H9 (cell line): ENCODE results near the gene SMAD3. TPM values are rescaled to one million over a fixed set of nuclear protein-coding genes. Genes with fewer than 3 reads are reported as not detected.

ENCODE experiments used
- DNase-seq: peaks from one replicate; pipeline ENCODE4 v3.0.0-alpha.2; 2017
- H2AFZ ChIP-seq: one replicate; pipeline ENCODE4 v1.6.1; 2013; ENCODE audit warnings: mild to moderate bottlenecking, low read length, control low read depth, moderate library complexity
- H2AK5ac ChIP-seq: 2 replicates; pipeline ENCODE4 v1.6.1; 2013; ENCODE audit warnings: low read length, control low read depth, mixed read lengths; ENCODE audit not compliant: insufficient read length
- H2BK120ac ChIP-seq: one replicate; pipeline ENCODE4 v1.6.1; 2013; ENCODE audit warnings: low read depth, mild to moderate bottlenecking, low read length, control low read depth, inconsistent platforms; ENCODE audit not compliant: poor library complexity, severe bottlenecking
- H2BK12ac ChIP-seq: 2 replicates; pipeline ENCODE4 v1.6.1; 2013; ENCODE audit warnings: low read length, control low read depth, mixed read lengths, low read depth; ENCODE audit not compliant: insufficient read length
- H2BK15ac ChIP-seq: 2 replicates; pipeline ENCODE4 v1.6.1; 2013; ENCODE audit warnings: low read depth, low read length, control low read depth
- H2BK20ac ChIP-seq: one replicate; pipeline ENCODE4 v1.6.1; 2013; ENCODE audit warnings: low read depth, mild to moderate bottlenecking, low read length, control low read depth, inconsistent platforms; ENCODE audit not compliant: poor library complexity, severe bottlenecking
- H2BK5ac ChIP-seq: 2 replicates; pipeline ENCODE4 v1.6.1; 2013; ENCODE audit warnings: low read length, control low read depth, mixed read lengths; ENCODE audit not compliant: insufficient read length
- H3K14ac ChIP-seq: 2 replicates; pipeline ENCODE4 v1.6.1; 2013; ENCODE audit warnings: low read length, control low read depth; ENCODE audit not compliant: insufficient read depth
- H3K18ac ChIP-seq: 2 replicates; pipeline ENCODE4 v1.6.1; 2013; ENCODE audit warnings: low read depth, mild to moderate bottlenecking, mixed read lengths, low read length, control low read depth; ENCODE audit not compliant: insufficient read length
- H3K23ac ChIP-seq: 2 replicates; pipeline ENCODE4 v1.6.1; 2013; ENCODE audit warnings: low read length, control low read depth, mixed read lengths, low read depth; ENCODE audit not compliant: insufficient read length
- H3K23me2 ChIP-seq: 2 replicates; pipeline ENCODE4 v1.6.1; 2013; ENCODE audit warnings: low read depth, mild to moderate bottlenecking, mixed read lengths, low read length, control low read depth; ENCODE audit not compliant: insufficient read length, poor library complexity, severe bottlenecking
- H3K27ac ChIP-seq: 2 replicates; pipeline ENCODE4 v1.5.1; 2013; ENCODE audit warnings: low read length, control low read depth, mixed read lengths, low read depth; ENCODE audit not compliant: insufficient read length
- H3K27me3 ChIP-seq: 2 replicates; pipeline ENCODE4 v1.6.1; 2013; ENCODE audit warnings: low read length, control low read depth, inconsistent platforms; ENCODE audit not compliant: insufficient read depth
- H3K4ac ChIP-seq: 2 replicates; pipeline ENCODE4 v1.6.1; 2013; ENCODE audit warnings: low read depth, mild to moderate bottlenecking, control low read depth, inconsistent platforms, low read length, moderate library complexity
- H3K4me1 ChIP-seq: 2 replicates; pipeline ENCODE4 v1.6.1; 2013; ENCODE audit warnings: low read length, control low read depth, inconsistent platforms; ENCODE audit not compliant: insufficient read depth
- H3K4me2 ChIP-seq: 2 replicates; pipeline ENCODE4 v1.6.1; 2013; ENCODE audit warnings: low read length, control low read depth, mixed read lengths; ENCODE audit not compliant: insufficient read length, insufficient read depth
- H3K56ac ChIP-seq: 2 replicates; pipeline ENCODE4 v1.6.1; 2013; ENCODE audit warnings: low read depth, mild to moderate bottlenecking, mixed read lengths, low read length, control low read depth; ENCODE audit not compliant: insufficient read length
- H3K79me1 ChIP-seq: 2 replicates; pipeline ENCODE4 v1.6.1; 2013; ENCODE audit warnings: low read depth, mild to moderate bottlenecking, moderate library complexity, low read length, control low read depth, inconsistent platforms; ENCODE audit not compliant: insufficient read depth, poor library complexity, severe bottlenecking
- H3K79me2 ChIP-seq: 2 replicates; pipeline ENCODE4 v1.6.1; 2013; ENCODE audit warnings: low read length, control low read depth, inconsistent platforms; ENCODE audit not compliant: insufficient read depth
- H3K9ac ChIP-seq: 2 replicates; pipeline ENCODE4 v1.6.1; 2013; ENCODE audit warnings: low read length, control low read depth, mixed read lengths; ENCODE audit not compliant: insufficient read length; ENCODE audit errors: extremely low read depth
- H3K9me3 ChIP-seq: one replicate; pipeline ENCODE4 v1.6.1; 2013; ENCODE audit warnings: low read depth, low read length, inconsistent platforms; ENCODE audit not compliant: control insufficient read depth
- H3T11ph ChIP-seq: one replicate; pipeline ENCODE4 v1.6.1; 2013; ENCODE audit warnings: mild to moderate bottlenecking, low read length, control low read depth, inconsistent platforms
- H4K20me1 ChIP-seq: one replicate; pipeline ENCODE4 v1.6.1; 2013; ENCODE audit not compliant: control insufficient read depth, insufficient read length, insufficient read depth
- H4K5ac ChIP-seq: 2 replicates; pipeline ENCODE4 v1.6.1; 2013; ENCODE audit warnings: low read depth, mild to moderate bottlenecking, mixed read lengths, low read length, control low read depth; ENCODE audit not compliant: insufficient read length
- H4K8ac ChIP-seq: replicated peaks from 2 replicates; pipeline ENCODE4 v1.6.1; 2013; ENCODE audit warnings: low read length, control low read depth, mixed read lengths, low read depth; ENCODE audit not compliant: insufficient read length
- H4K91ac ChIP-seq: 2 replicates; pipeline ENCODE4 v1.6.1; 2013; ENCODE audit warnings: low read depth, mild to moderate bottlenecking, moderate library complexity, mixed read lengths, low read length, control low read depth; ENCODE audit not compliant: insufficient read length
- H3K27ac Mint-ChIP-seq, 3 experiments: 2 replicates in 2 of 3; 3 replicates in 1 of 3; pipeline ENCODE4 v1.8.0; 2020 to 2021; ENCODE audit warnings: mixed read lengths in 3 of 3, mild to moderate bottlenecking in 1 of 3, moderate library complexity in 1 of 3
- H3K27me3 Mint-ChIP-seq: 2 replicates; pipeline ENCODE4 v1.8.0; 2021; ENCODE audit warnings: low read depth, mild to moderate bottlenecking, moderate library complexity, mixed read lengths
- H3K36me3 Mint-ChIP-seq, 3 experiments: 2 replicates in 2 of 3; 3 replicates in 1 of 3; pipeline ENCODE4 v1.8.0; 2020 to 2021; ENCODE audit warnings: low read depth in 3 of 3, mixed read lengths in 3 of 3; ENCODE audit not compliant: insufficient read depth in 1 of 3
- H3K4me1 Mint-ChIP-seq, 2 experiments: 2 replicates each; pipeline ENCODE4 v1.8.0; 2020; ENCODE audit warnings: mixed read lengths in 2 of 2
- H3K4me3 Mint-ChIP-seq, 2 experiments: 2 replicates in 1 of 2; 3 replicates in 1 of 2; pipeline ENCODE4 v1.8.0; 2020 to 2021; ENCODE audit warnings: mild to moderate bottlenecking in 2 of 2, mixed read lengths in 2 of 2, moderate library complexity in 1 of 2
- H3K9me3 Mint-ChIP-seq, 2 experiments: 2 replicates in 1 of 2; 3 replicates in 1 of 2; pipeline ENCODE4 v1.8.0; 2020; ENCODE audit warnings: mild to moderate bottlenecking in 2 of 2, mixed read lengths in 2 of 2, moderate library complexity in 1 of 2
- CTCF ChIP-seq: fragments of 200-600 bp; sonication (generic); conservative IDR thresholded peaks from 3 replicates; pipeline ENCODE4 v1.8.0; 2021; ENCODE audit warnings: antibody characterized with exemption, mild to moderate bottlenecking
- WGBS: extraction: QIAGEN DNeasy Blood & Tissue Kit; methylation state at CpG from one replicate; pipeline ENCODE4 v1.1.7; 2013; ENCODE audit warnings: missing lambda C conversion rate, low lambda C conversion rate, mixed read lengths; ENCODE audit not compliant: insufficient read length; ENCODE audit errors: extremely low coverage; 5-methylcytosine and 5-hydroxymethylcytosine counted together
- total RNA-seq: library from RNA; stranded (reverse); gene quantifications from 2 replicates; pipeline ENCODE4 v1.2.1, GENCODE V29; 2021

SMAD3 gene
- total RNA-seq, 1 experiment from 2014 or later = 26.7 TPM

GRCh38 chr15:67036775-67037555 is 28.4 kb upstream of the SMAD3 start:
- Mint-ChIP-seq H3K4me1 (peaks cover 22 to 31% of the 10 kb centered on the region in 2 experiments), H3K9me3 (no peaks in the 10 kb centered on the region), H3K36me3 (no peaks in the 10 kb centered on the region; a peak in 1 of 7 replicates), H3K27ac (no peak overlapping the region), H3K27me3 (peaks cover 16% of the 10 kb centered on the region), H3K4me3 (no peak overlapping the region)
- H3K4ac ChIP-seq = no peak overlapping the region
- no peak overlapping the region for H3K27ac ChIP-seq
- H3K79me2 ChIP-seq = no peaks in the 10 kb centered on the region
- H2BK12ac ChIP-seq = no peak overlapping the region
- no peak overlapping the region for H3K4me2 ChIP-seq
- H4K91ac ChIP-seq = no peak overlapping the region
- H3K27me3 ChIP-seq = no peaks in the 10 kb centered on the region; the same call in 1 of the 2 replicates
- H3K18ac ChIP-seq = no peak overlapping the region
- H3K79me1 ChIP-seq = no peaks in the 10 kb centered on the region
- peaks cover 8% of the 10 kb centered on the region; the same call in 1 of the 2 replicates for H3K4me1 ChIP-seq
- no peak overlapping the region for H3K14ac ChIP-seq
- no peak overlapping the region for H2BK5ac ChIP-seq
- no peak overlapping the region for H3T11ph ChIP-seq
- TF ChIP-seq CTCF = no peak
- no peak overlapping the region for H2BK120ac ChIP-seq
- no peaks in the 10 kb centered on the region for H4K20me1 ChIP-seq
- peaks cover 3% of the 10 kb centered on the region for H3K23me2 ChIP-seq
- no peak overlapping the region for H2BK15ac ChIP-seq
- no CpG with 5 or more reads among the region's 8 CpGs for WGBS
- no peak overlapping the region for H3K23ac ChIP-seq
- DNase-seq = no peak
- H4K8ac ChIP-seq = no peak overlapping the region
- no peaks in the 10 kb centered on the region for H3K9me3 ChIP-seq
- no peak overlapping the region for H2AFZ ChIP-seq
- no peak overlapping the region for H4K5ac ChIP-seq
- H3K56ac ChIP-seq = no peak overlapping the region
- no peak overlapping the region for H2BK20ac ChIP-seq
- H2AK5ac ChIP-seq = no peak overlapping the region
- H3K9ac ChIP-seq = no peak overlapping the region
